Retinal pigment epithelial cell (primary cell): ENCODE results near the gene WNT5A.

ENCODE experiments used
- DNase-seq: peaks from one replicate; pipeline ENCODE4 v3.0.0-alpha.2; 2010; ENCODE audit warnings: low read depth
- H3K4me3 ChIP-seq: 2 replicates; pipeline ENCODE4 v1.5.1; 2011; ENCODE audit warnings: mild to moderate bottlenecking, low read length, control low read depth, moderate library complexity
- TF ChIP-seq, protein P1 (sequence below): conservative IDR thresholded peaks from 2 replicates; pipeline ENCODE4 v1.5.1; 2011; ENCODE audit warnings: low read depth, low read length, control low read depth, inconsistent platforms

WNT5A gene

DNA sequence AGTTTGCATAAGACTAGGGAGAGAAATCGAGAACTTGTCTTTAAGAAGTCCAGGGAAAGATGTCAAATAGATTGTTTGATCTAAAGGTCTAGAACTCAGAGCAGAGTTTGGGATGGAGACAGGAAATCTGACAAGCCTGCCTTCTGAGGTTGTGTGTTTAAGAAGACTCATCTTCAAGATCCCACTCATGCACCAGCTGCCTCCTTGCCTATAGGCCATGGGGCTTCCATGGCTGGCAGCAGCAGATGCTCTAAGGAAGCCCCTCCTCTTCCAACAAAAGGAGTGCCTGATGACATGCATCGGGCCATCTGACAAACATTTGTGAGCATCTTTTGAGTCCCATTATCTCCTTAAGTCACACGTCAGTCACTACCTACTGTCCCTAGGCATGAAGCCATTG is 47.4 kb downstream of the WNT5A start:
- no peak overlapping the region for H3K4me3 ChIP-seq
- TF ChIP-seq, protein P1, sequence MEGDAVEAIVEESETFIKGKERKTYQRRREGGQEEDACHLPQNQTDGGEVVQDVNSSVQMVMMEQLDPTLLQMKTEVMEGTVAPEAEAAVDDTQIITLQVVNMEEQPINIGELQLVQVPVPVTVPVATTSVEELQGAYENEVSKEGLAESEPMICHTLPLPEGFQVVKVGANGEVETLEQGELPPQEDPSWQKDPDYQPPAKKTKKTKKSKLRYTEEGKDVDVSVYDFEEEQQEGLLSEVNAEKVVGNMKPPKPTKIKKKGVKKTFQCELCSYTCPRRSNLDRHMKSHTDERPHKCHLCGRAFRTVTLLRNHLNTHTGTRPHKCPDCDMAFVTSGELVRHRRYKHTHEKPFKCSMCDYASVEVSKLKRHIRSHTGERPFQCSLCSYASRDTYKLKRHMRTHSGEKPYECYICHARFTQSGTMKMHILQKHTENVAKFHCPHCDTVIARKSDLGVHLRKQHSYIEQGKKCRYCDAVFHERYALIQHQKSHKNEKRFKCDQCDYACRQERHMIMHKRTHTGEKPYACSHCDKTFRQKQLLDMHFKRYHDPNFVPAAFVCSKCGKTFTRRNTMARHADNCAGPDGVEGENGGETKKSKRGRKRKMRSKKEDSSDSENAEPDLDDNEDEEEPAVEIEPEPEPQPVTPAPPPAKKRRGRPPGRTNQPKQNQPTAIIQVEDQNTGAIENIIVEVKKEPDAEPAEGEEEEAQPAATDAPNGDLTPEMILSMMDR, result no peak
- no peak for DNase-seq

DNA sequence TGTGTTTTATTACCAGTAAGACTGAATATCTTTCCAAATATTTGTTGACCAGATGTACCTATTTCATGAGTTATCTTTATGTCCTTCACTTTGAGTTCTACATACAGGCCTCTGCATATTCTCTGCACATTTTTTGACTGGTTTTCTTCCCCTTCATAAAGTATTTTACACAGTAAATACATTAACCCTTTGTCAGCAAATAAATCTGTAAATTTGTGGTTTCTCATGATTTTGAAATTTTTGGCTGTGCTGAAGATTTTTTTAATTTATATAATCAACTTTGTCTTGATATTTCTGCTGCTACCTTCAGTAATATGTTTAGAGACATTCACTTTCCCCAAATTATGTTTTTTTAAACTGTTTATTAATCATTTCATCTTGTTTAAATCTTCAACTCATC is 50.5 kb downstream of the WNT5A start:
- no peak for DNase-seq
- TF ChIP-seq, protein P1, result no peak

DNA sequence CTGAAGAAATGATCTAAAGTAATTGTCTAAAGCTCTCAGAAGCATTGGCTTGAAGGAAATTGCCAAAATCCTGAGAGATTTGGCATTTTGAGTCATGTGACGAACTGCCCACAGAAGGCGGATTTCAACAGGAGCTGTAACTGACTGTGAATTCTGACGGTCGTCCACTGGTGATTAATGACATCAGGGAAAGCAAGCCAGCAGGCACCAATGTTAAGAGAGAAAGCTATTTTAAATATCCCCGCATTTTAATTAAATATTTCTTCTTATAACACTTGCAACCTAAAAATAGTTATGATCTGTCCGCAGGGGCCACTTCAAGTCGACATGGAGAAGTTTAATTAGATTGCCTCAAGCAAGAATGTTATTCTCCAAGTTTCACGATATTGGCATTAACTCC is 51.6 kb downstream of the WNT5A start:
- TF ChIP-seq, protein P1, result no peak
- DNase-seq, result no peak

More for the DNA sequence above, 50.5 kb downstream of the WNT5A start:
- no peak overlapping the region for H3K4me3 ChIP-seq

DNA sequence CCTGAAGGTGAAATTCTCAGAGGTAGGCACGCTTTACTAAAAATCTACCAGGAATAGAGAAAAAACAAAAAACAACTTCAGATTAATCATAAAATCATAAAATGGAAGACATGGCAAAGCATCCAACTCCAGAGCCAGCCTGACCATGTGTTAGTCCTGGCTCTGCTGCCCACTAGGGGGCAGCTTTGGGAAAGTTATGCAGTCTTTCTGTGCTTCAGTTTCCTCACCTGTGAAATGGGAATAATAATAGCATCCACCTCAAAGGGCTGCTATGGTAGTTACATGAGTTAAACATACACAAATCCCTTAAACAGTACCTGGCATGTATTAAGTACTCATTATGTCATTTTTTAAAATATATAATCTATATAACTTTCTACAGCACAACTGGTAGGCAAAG is 52.3 kb downstream of the WNT5A start:
- no peak for DNase-seq
- TF ChIP-seq, protein P1, result peak; percentile 56
- H3K4me3 ChIP-seq, result no peak overlapping the region

More for the DNA sequence above, 51.6 kb downstream of the WNT5A start:
- H3K4me3 ChIP-seq, result no peak overlapping the region

DNA sequence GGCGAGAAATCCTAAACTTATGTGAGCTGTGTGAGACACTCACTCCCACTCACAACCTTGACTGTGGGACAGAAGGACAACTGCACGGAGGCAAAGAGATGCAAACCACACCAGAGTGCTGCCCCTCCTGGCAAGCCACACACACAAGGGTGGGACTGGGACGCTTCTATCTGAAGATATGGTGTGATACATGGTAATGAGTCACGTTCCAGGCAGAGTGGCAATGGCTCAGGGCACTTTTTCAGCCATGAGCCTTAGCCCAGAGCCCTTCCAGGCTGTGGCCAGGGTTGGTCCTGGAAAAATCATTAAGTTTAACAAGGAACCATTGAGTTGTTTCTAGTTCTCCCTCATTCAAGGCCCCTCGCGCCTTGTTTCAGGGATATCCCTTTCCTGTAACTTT is 56.1 kb downstream of the WNT5A start:
- no peak for DNase-seq
- H3K4me3 ChIP-seq, result no peak overlapping the region
- TF ChIP-seq, protein P1, result no peak

DNA sequence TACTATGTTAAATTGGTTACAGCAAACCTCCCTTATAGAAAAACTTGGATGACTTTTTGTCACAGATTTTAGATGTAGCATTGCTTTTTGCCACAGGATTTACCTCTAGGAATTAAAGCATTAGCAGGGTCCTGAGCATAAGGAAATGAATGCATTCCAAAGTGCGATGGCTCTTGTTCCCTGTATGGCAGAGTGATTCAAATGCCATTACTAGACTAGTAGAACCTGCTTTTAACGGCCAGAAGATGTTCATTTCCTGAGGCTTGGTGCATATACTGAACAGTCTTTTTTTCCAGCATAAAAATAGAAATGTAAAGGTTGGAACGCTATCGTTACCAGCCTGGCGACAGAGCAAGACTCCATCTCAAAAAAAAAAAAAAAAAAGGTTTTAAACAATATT is 59.4 kb downstream of the WNT5A start:
- TF ChIP-seq, protein P1, result no peak
- H3K4me3 ChIP-seq, result no peak overlapping the region
- no peak for DNase-seq

DNA sequence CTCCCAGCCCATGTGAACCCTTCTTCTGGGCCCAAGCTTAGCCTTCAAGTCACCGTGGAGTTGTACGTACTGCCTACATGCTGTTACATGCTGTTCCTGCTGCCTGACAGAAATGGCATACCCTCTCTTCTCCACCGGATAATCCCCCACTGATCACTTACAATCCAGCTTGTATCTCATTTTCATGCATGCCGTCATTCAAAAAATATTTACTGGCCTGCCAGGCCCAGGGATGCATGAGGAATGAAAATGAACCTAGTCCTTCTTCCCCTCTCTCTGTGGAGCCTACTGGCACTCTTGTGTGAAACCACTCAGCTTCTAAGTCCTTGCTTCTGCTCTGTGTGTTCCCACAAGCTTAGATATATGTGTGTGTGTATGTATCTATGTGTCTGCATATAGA is 60.6 kb downstream of the WNT5A start:
- TF ChIP-seq, protein P1, result no peak
- DNase-seq, result no peak

More for the DNA sequence above, 60.6 kb downstream of the WNT5A start:
- H3K4me3 ChIP-seq, result no peak overlapping the region
